HepG2 (cell line): ENCODE results near the gene PSPH. TPM values are rescaled to one million over a fixed set of nuclear protein-coding genes. Genes with fewer than 3 reads are reported as not detected.
A peak's percentile ranks its signal among the peaks of the same experiment; 100 is the strongest.

Experiments
- BATF2 ChIP-seq: sonication (generic); formaldehyde crosslinking; IDR thresholded peaks from 2 replicates; pipeline ENCODE4 v1.8.0; 2022; ENCODE audit warnings: mild to moderate bottlenecking, missing genetic modification reagents, moderate library complexity
- EED ChIP-seq: sonication (generic); formaldehyde crosslinking; IDR thresholded peaks from 2 replicates; pipeline ENCODE4 v1.5.0; 2020; ENCODE audit warnings: mild to moderate bottlenecking, missing genetic modification reagents
- FOXJ3 ChIP-seq: sonication (generic); formaldehyde crosslinking; IDR thresholded peaks from 2 replicates; pipeline ENCODE4 v1.4.0; 2020; ENCODE audit warnings: missing genetic modification reagents, mild to moderate bottlenecking, borderline replicate concordance
- FOXP1 ChIP-seq, 2 experiments: fragments of 450-650 bp in 1 of 2; IDR thresholded peaks; 2 replicates each; pipeline ENCODE4 v1.6.1; 2017 to 2018; ENCODE audit warnings: antibody characterized with exemption in 1 of 2
- FOXP4 ChIP-seq: sonication (generic); formaldehyde crosslinking; IDR thresholded peaks from 2 replicates; pipeline ENCODE4 v1.4.0; 2020; ENCODE audit warnings: missing genetic modification reagents
- HOXA3 ChIP-seq: sonication (generic); formaldehyde crosslinking; IDR thresholded peaks from 2 replicates; pipeline ENCODE4 v1.5.0; 2020; ENCODE audit warnings: missing genetic modification reagents
- IRF2 ChIP-seq: IDR thresholded peaks from 2 replicates; pipeline ENCODE4 v1.6.1; 2018; ENCODE audit warnings: missing genetic modification reagents, missing compliant biosample characterization
- MAZ ChIP-seq, 2 experiments: sonication (generic) in 1 of 2; formaldehyde crosslinking in 1 of 2; IDR thresholded peaks; 2 replicates each; pipeline versions ENCODE4 v1.5.0 to v1.6.1; 2012 to 2020; ENCODE audit warnings: low read depth in 2 of 2, mild to moderate bottlenecking in 2 of 2, borderline replicate concordance in 1 of 2, improper control_type of control experiment in 1 of 2, low read length in 1 of 2, missing genetic modification reagents in 1 of 2, moderate library complexity in 1 of 2
- MNT ChIP-seq: fragments of 450-650 bp; IDR thresholded peaks from 2 replicates; pipeline ENCODE4 v1.6.1; 2016
- NBN ChIP-seq: fragments of 450-650 bp; conservative IDR thresholded peaks from 2 replicates; pipeline ENCODE4 v1.6.1; 2017
- PHF21A ChIP-seq: sonication (generic); formaldehyde crosslinking; IDR thresholded peaks from 2 replicates; pipeline ENCODE4 v1.5.0; 2020; ENCODE audit warnings: mild to moderate bottlenecking, missing genetic modification reagents
- SIN3A ChIP-seq: IDR thresholded peaks from 2 replicates; pipeline ENCODE4 v1.6.1; 2011; ENCODE audit warnings: low read depth, mild to moderate bottlenecking, control low read depth, low read length, borderline replicate concordance
- SMAD1 ChIP-seq: sonication (generic); formaldehyde crosslinking; IDR thresholded peaks from 2 replicates; pipeline ENCODE4 v1.4.0; 2020; ENCODE audit warnings: missing genetic modification reagents, low read depth, mild to moderate bottlenecking, borderline replicate concordance
- TBX2 ChIP-seq: sonication (generic); formaldehyde crosslinking; IDR thresholded peaks from 2 replicates; pipeline ENCODE4 v1.5.0; 2020; ENCODE audit warnings: missing genetic modification reagents, mild to moderate bottlenecking, borderline replicate concordance
- ZMAT3 ChIP-seq: sonication (generic); formaldehyde crosslinking; conservative IDR thresholded peaks from 2 replicates; pipeline ENCODE4 v1.7.0; 2021; ENCODE audit warnings: missing genetic modification reagents
- ZNF121 ChIP-seq: sonication (generic); formaldehyde crosslinking; IDR thresholded peaks from 2 replicates; pipeline ENCODE4 v1.5.0; 2020; ENCODE audit warnings: mild to moderate bottlenecking, missing genetic modification reagents
- ZNF331 ChIP-seq: sonication (generic); formaldehyde crosslinking; IDR thresholded peaks from 2 replicates; pipeline ENCODE4 v1.4.0; 2020; ENCODE audit warnings: missing genetic modification reagents
- ZNF431 ChIP-seq: sonication (generic); formaldehyde crosslinking; IDR thresholded peaks from 2 replicates; pipeline ENCODE4 v1.9.0; 2022; ENCODE audit warnings: missing genetic modification reagents, low read depth, mild to moderate bottlenecking, borderline replicate concordance
- ZNF552 ChIP-seq: sonication (generic); formaldehyde crosslinking; IDR thresholded peaks from 2 replicates; pipeline ENCODE4 v1.9.0; 2022; ENCODE audit warnings: missing genetic modification reagents, mild to moderate bottlenecking, borderline replicate concordance
- ZNF580 ChIP-seq: IDR thresholded peaks from 2 replicates; pipeline ENCODE4 v1.6.1; 2016; ENCODE audit warnings: low read depth, borderline replicate concordance
- polyA plus RNA-seq, 8 experiments: library from polyadenylated mRNA; depleted of rRNA in 3 of 8; stranded (reverse) in 7 of 8; unstranded in 1 of 8; fragments of >200 nt; fragmentation: Illumina TruSeq in 4 of 8; extraction: Trizol in 4 of 8; gene quantifications; 2 replicates each; pipeline versions ENCODE4 v1.2.1 to v1.2.3, GENCODE V29; 2011 to 2016; ENCODE audit warnings: low read depth in 4 of 8, missing spikeins in 1 of 8, mixed read lengths in 1 of 8; ENCODE audit not compliant: insufficient read depth in 1 of 8
- total RNA-seq, 5 experiments: library from RNA; depleted of rRNA; stranded (reverse); fragments of >200 nt; fragmentation: Illumina TruSeq; extraction: Trizol; gene quantifications; 2 replicates each; pipeline ENCODE4 v1.2.3, GENCODE V29; 2016; ENCODE audit warnings: low read depth in 1 of 5
- TF ChIP-seq, protein P1 (sequence below), 2 experiments: sonication (generic) in 1 of 2; formaldehyde crosslinking in 1 of 2; IDR thresholded peaks; 2 replicates each; pipeline versions ENCODE4 v1.5.1 to v1.6.1; 2011 to 2020; ENCODE audit warnings: borderline replicate concordance in 1 of 2, low read depth in 1 of 2, low read length in 1 of 2, mild to moderate bottlenecking in 1 of 2, missing genetic modification reagents in 1 of 2, moderate library complexity in 1 of 2

Gene PSPH
- total and polyA plus RNA-seq, 2 of the 13 experiments (the other 11 are each of a cell fraction or from before 2014, with no cell fraction given), result 85.5 to 124 TPM

DNA sequence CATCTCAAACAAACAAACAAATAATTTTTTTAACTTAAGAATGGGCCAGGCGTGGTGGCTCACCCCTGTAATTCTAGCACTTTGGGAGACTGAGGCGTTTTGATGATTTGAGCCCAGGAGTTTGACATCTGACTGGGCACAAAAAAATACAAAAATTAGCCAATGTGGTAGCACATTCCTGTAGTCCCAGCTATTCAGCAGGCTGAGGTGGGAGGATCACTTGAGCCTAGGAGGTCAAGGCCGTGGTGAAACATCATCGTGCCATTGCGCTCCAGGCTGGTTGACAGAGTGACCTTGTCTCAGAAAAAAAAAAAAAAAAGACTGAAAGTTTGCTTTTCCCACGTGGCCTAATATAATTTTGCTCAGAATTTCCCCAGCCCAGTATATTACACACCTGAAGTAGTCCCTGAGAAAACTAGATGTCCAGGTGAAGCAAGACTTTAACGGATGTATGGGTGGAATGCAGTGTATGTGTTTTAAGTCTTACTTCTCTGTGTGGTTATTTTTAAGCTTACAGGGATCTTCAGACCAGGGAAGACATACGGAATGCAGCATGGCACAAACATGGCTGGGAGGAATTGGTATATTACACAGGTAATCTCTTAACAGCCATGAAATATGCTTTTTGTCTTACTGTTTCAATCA is 54.3 kb downstream of the PSPH start (continued):
- TF ChIP-seq HOXA3, result peak; percentile 74; the same call in 1 of the 2 replicates
- no peak for TF ChIP-seq FOXP1 (IDR thresholded peaks at IDR 0.05)
- TF ChIP-seq FOXP1 (CRISPR knock-in tag; IDR thresholded peaks at IDR 0.05), result peak; percentile 28; the same call in 1 of the 2 replicates
- TF ChIP-seq SIN3A, result no peak
- TF ChIP-seq, protein P1, sequence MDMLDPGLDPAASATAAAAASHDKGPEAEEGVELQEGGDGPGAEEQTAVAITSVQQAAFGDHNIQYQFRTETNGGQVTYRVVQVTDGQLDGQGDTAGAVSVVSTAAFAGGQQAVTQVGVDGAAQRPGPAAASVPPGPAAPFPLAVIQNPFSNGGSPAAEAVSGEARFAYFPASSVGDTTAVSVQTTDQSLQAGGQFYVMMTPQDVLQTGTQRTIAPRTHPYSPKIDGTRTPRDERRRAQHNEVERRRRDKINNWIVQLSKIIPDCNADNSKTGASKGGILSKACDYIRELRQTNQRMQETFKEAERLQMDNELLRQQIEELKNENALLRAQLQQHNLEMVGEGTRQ (IDR thresholded peaks at IDR 0.05; ENCODE audit: low read depth, low read length), result 0 out of 2 replicates have a peak, but pooled peaks have one; percentile 52
- TF ChIP-seq, protein P1 (CRISPR knock-in tag; IDR thresholded peaks at IDR 0.05; ENCODE audit: borderline replicate concordance), result peak; percentile 81; the same call in 1 of the 2 replicates
- peak; percentile 44; the same call in 1 of the 2 replicates for TF ChIP-seq ZNF431 (CRISPR knock-in tag)
- peak; percentile 67; the same call in 1 of the 2 replicates for TF ChIP-seq IRF2 (CRISPR knock-in tag)
- TF ChIP-seq ZNF580 (CRISPR knock-in tag), result no peak
- 0 out of 2 replicates have a peak, but pooled peaks have one; percentile 22 for TF ChIP-seq ZNF331 (CRISPR knock-in tag)
- TF ChIP-seq MAZ (IDR thresholded peaks at IDR 0.05; ENCODE audit: borderline replicate concordance, low read depth, low read length), result no peak
- 0 out of 2 replicates have a peak, but pooled peaks have one; percentile 39 for TF ChIP-seq MAZ (CRISPR knock-in tag; IDR thresholded peaks at IDR 0.05; ENCODE audit: low read depth)
- peak; percentile 53 for TF ChIP-seq FOXP4
- TF ChIP-seq ZMAT3 (CRISPR knock-in tag), result 0 out of 2 replicates have a peak, but pooled peaks have one; percentile 64
- TF ChIP-seq PHF21A (CRISPR knock-in tag), result peak; percentile 91
- peak; percentile 38; the same call in 1 of the 2 replicates for TF ChIP-seq FOXJ3 (CRISPR knock-in tag)
- peak; percentile 65; the same call in 1 of the 2 replicates for TF ChIP-seq TBX2 (CRISPR knock-in tag)
- peak; percentile 65 for TF ChIP-seq MNT
- TF ChIP-seq SMAD1 (CRISPR knock-in tag), result 0 out of 2 replicates have a peak, but pooled peaks have one; percentile 29
- no peak for TF ChIP-seq BATF2
- peak; percentile 61; the same call in 1 of the 2 replicates for TF ChIP-seq ZNF121
- no peak for TF ChIP-seq NBN
- TF ChIP-seq EED (CRISPR knock-in tag), result no peak
- TF ChIP-seq ZNF552 (CRISPR knock-in tag), result no peak
